Endothelial cell of umbilical vein (primary cell): Measurements from ENCODE around the gene NEO1. TPM values are rescaled to one million over a fixed set of nuclear protein-coding genes. Genes with fewer than 3 reads are reported as not detected.

Source experiments
- BruUV-seq: library from RNA; stranded (reverse); fragments of 400-500 nt; replicated peaks from 2 replicates; lab custom pipeline; 2021; lab: Mats Ljungman, UMichigan
- CTCF ChIA-PET: fragments of 300-600, 350-600 bp; sonication (Branson Sonifier 250); formaldehyde crosslinking; loops from one replicate; lab custom pipeline; 2021; ENCODE audit warnings: antibody characterized with exemption, inconsistent platforms; lab: Charles Lee
- POLR2A ChIA-PET: fragments of 300-600, 350-600 bp; sonication (Branson Sonifier 250); formaldehyde crosslinking; loops from one replicate; lab custom pipeline; 2021; ENCODE audit warnings: antibody characterized with exemption, inconsistent platforms; lab: Charles Lee
- DNase-seq: peaks from one replicate; pipeline ENCODE4 v3.0.0-alpha.2; 2011; ENCODE audit warnings: low read depth, low spot score
- FAIRE-seq: peaks from 2 replicates; lab custom pipeline; 2011; peaks lifted over from hg19 to GRCh38; lab: Jason Lieb, UNC
- H2AFZ ChIP-seq: 2 replicates; pipeline ENCODE4 v1.6.0; 2012; ENCODE audit warnings: low read depth, low read length, control low read depth, inconsistent platforms
- H3K27ac ChIP-seq: 2 replicates; pipeline ENCODE4 v1.5.1; 2011; ENCODE audit warnings: low read depth, mild to moderate bottlenecking, control low read depth, low read length, moderate library complexity; ENCODE audit not compliant: insufficient read depth
- H3K27me3 ChIP-seq, 2 experiments: 2 replicates each; pipeline versions ENCODE4 v1.6.0 to v1.6.1; 2011; ENCODE audit warnings: low read length in 2 of 2, mixed read lengths in 1 of 2; ENCODE audit not compliant: control insufficient read depth in 2 of 2, insufficient read depth in 2 of 2
- H3K36me3 ChIP-seq, 2 experiments: 2 replicates in 1 of 2; 3 replicates in 1 of 2; pipeline ENCODE4 v1.5.1; 2011; ENCODE audit warnings: low read length in 2 of 2, mild to moderate bottlenecking in 1 of 2, moderate library complexity in 1 of 2; ENCODE audit not compliant: control insufficient read depth in 2 of 2, insufficient read depth in 2 of 2; ENCODE audit errors: extremely low read depth in 1 of 2
- H3K4me1 ChIP-seq: 3 replicates; pipeline ENCODE4 v1.5.1; 2011; ENCODE audit warnings: mild to moderate bottlenecking, low read length; ENCODE audit not compliant: control insufficient read depth, insufficient read depth; ENCODE audit errors: extremely low read depth
- H3K4me2 ChIP-seq: 2 replicates; pipeline ENCODE4 v1.6.1; 2011; ENCODE audit warnings: low read length, control low read depth, mixed read lengths; ENCODE audit not compliant: insufficient read depth
- H3K4me3 ChIP-seq, 3 experiments: fragments of 200-600 bp in 1 of 3; sonication (generic), shearing (Covaris generic) in 1 of 3; replicated peaks in 1 of 3; 2 replicates each; pipeline ENCODE4 v1.5.1; 2011 to 2016; ENCODE audit warnings: control low read depth in 3 of 3, low read length in 3 of 3, mild to moderate bottlenecking in 2 of 3, inconsistent platforms in 1 of 3, low read depth in 1 of 3, moderate library complexity in 1 of 3; ENCODE audit not compliant: insufficient read depth in 1 of 3
- H3K79me2 ChIP-seq: 2 replicates; pipeline ENCODE4 v1.6.0; 2012; ENCODE audit warnings: low read length, inconsistent platforms; ENCODE audit not compliant: control insufficient read depth, insufficient read depth
- H3K9ac ChIP-seq: replicated peaks from 2 replicates; pipeline ENCODE3; 2011; ENCODE audit warnings: low read length, control low read depth; ENCODE audit not compliant: insufficient read depth; ENCODE audit errors: extremely low read depth
- H3K9me1 ChIP-seq: replicated peaks from 3 replicates; pipeline ENCODE4 v1.6.0; 2011; ENCODE audit warnings: mild to moderate bottlenecking, low read length; ENCODE audit not compliant: control insufficient read depth, insufficient read depth; ENCODE audit errors: extremely low read depth
- H3K9me3 ChIP-seq: replicated peaks from 2 replicates; pipeline ENCODE4 v1.5.1; 2012; ENCODE audit warnings: low read length, inconsistent platforms; ENCODE audit not compliant: control insufficient read depth, insufficient read depth
- H4K20me1 ChIP-seq: replicated peaks from 2 replicates; pipeline ENCODE3; 2011; ENCODE audit warnings: mild to moderate bottlenecking, low read length; ENCODE audit not compliant: control insufficient read depth, insufficient read depth; ENCODE audit errors: extremely low read depth
- EZH2 ChIP-seq: IDR thresholded peaks from 2 replicates; pipeline ENCODE4 v1.6.1; 2012; ENCODE audit warnings: borderline replicate concordance, low read depth, mild to moderate bottlenecking, moderate library complexity, low read length, inconsistent platforms; ENCODE audit not compliant: severe bottlenecking
- FOS ChIP-seq: IDR thresholded peaks from 2 replicates; pipeline ENCODE4 v1.6.1; 2011; ENCODE audit warnings: mild to moderate bottlenecking, low read length, moderate library complexity, borderline replicate concordance; ENCODE audit not compliant: insufficient read depth
- GATA2 ChIP-seq: IDR thresholded peaks from 2 replicates; pipeline ENCODE4 v1.7.0; 2011; ENCODE audit warnings: low read depth, mild to moderate bottlenecking, moderate library complexity, mixed read lengths, low read length; ENCODE audit not compliant: insufficient read length, insufficient read depth
- JUN ChIP-seq: IDR thresholded peaks from 2 replicates; pipeline ENCODE4 v1.6.1; 2011; ENCODE audit warnings: borderline replicate concordance, low read depth; ENCODE audit not compliant: insufficient read length, insufficient read depth
- MYC ChIP-seq: IDR thresholded peaks from one replicate; pipeline ENCODE4 v1.6.1; 2011; ENCODE audit warnings: mild to moderate bottlenecking, low read depth, low read length
- POLR2A ChIP-seq: IDR thresholded peaks from 2 replicates; pipeline ENCODE4 v1.6.1; 2012; ENCODE audit warnings: low read depth, mild to moderate bottlenecking, control low read depth, low read length
- POLR2AphosphoS5 ChIP-seq: IDR thresholded peaks from 2 replicates; pipeline ENCODE4 v1.6.1; 2012; ENCODE audit warnings: low read depth, mild to moderate bottlenecking, control low read depth, low read length, moderate library complexity; ENCODE audit not compliant: insufficient read depth
- dilution Hi-C: fragments of 300-500 bp; cut with MboI; formaldehyde crosslinking; loops from one replicate; pipeline ENCODE4 v1.15.0; 2019; ENCODE audit warnings: low sequenced_read_pairs; ENCODE audit not compliant: extremely low pct_ligation_motif_present
- intact Hi-C: fragments of 100-400 bp; cut with micrococcal nuclease; formaldehyde crosslinking; loops from one replicate; pipeline ENCODE4 v1.10.0; 2022
- polyA plus RNA-seq, 4 experiments: library from polyadenylated mRNA; depleted of rRNA in 3 of 4; stranded (reverse) in 3 of 4; unstranded in 1 of 4; fragments of >200 nt; gene quantifications; 2 replicates each; pipeline versions ENCODE4 v1.2.1 to v1.2.3, GENCODE V29; 2011 to 2012; ENCODE audit warnings: missing spikeins in 1 of 4
- total RNA-seq: library from RNA; stranded (reverse); gene quantifications from 2 replicates; pipeline ENCODE4 v1.2.3, GENCODE V29; 2021
- TF ChIP-seq, protein P1 (sequence below), 2 donors: IDR thresholded peaks; 1 replicate in 1 of 2; 2 replicates in 1 of 2; pipeline ENCODE4 v1.5.1; 2011; ENCODE audit warnings: low read length in 2 of 2, mild to moderate bottlenecking in 2 of 2, moderate library complexity in 2 of 2, control low read depth in 1 of 2, inconsistent platforms in 1 of 2, low read depth in 1 of 2; ENCODE audit not compliant: insufficient read depth in 1 of 2; ENCODE audit errors: extremely low read depth in 1 of 2
- TF ChIP-seq, protein P2 (sequence below): IDR thresholded peaks from 2 replicates; pipeline ENCODE4 v1.6.1; 2011; ENCODE audit not compliant: insufficient read depth, insufficient read length

The NEO1 gene
- total and polyA plus RNA-seq, 2 donors (not counting 3 experiments of a cell fraction or from before 2014, with no cell fraction given) = 0.12 to 0.35 TPM

DNA sequence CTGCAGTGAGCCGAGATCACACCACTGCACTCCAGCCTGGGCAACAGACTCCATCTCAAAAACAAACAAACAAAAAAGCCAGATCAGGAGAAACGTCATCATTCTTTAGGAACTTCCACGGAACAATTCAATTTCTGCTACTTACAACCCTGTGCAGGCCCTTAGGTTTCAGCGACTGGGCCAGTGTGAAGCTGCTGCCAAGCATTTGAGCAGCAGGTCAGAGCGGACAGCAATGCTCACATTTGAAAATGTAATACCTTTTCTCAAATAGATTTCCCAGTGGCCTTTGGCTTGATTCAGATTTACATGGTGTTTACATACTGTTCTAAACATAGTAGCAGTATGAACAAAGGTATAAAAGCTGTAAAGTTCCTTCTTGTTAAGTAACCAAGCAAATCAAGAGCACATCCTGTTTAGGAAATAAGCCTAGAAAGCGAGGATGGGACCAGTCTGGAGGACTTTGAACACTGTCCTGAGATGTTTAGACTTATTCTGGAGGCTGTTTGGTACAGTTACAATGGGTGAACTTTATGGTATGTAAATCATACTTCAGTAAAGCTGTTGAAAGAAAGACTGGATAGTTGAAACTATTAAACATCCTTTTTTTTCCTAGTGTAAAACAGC is 175.3 kb downstream of the NEO1 start:
- DNase-seq (no peak), FAIRE-seq (no peak)
- no peak overlapping the region for H2AFZ ChIP-seq
- no peaks in the 10 kb centered on the region for H3K4me1 ChIP-seq
- no peak overlapping the region for H3K4me2 ChIP-seq
- H3K36me3 ChIP-seq = no peaks in the 10 kb centered on the region
- no TSS peak for BruUV-seq
- H3K27me3 ChIP-seq = peaks cover 0 to 2% of the 10 kb centered on the region in 2 experiments
- intact Hi-C loops = no loop called here
- TF ChIP-seq, protein P1, sequence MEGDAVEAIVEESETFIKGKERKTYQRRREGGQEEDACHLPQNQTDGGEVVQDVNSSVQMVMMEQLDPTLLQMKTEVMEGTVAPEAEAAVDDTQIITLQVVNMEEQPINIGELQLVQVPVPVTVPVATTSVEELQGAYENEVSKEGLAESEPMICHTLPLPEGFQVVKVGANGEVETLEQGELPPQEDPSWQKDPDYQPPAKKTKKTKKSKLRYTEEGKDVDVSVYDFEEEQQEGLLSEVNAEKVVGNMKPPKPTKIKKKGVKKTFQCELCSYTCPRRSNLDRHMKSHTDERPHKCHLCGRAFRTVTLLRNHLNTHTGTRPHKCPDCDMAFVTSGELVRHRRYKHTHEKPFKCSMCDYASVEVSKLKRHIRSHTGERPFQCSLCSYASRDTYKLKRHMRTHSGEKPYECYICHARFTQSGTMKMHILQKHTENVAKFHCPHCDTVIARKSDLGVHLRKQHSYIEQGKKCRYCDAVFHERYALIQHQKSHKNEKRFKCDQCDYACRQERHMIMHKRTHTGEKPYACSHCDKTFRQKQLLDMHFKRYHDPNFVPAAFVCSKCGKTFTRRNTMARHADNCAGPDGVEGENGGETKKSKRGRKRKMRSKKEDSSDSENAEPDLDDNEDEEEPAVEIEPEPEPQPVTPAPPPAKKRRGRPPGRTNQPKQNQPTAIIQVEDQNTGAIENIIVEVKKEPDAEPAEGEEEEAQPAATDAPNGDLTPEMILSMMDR (IDR thresholded peaks at IDR 0.05; ENCODE audit: extremely low read depth in 1 of 2, insufficient read depth in 1 of 2, low read depth in 1 of 2, low read length in 2 of 2) = no peak
- TF ChIP-seq MYC (no peak), GATA2 (no peak), JUN (no peak), FOS (no peak), POLR2AphosphoS5 (no peak), POLR2A (no peak), EZH2 (no peak)
- TF ChIP-seq, protein P2, sequence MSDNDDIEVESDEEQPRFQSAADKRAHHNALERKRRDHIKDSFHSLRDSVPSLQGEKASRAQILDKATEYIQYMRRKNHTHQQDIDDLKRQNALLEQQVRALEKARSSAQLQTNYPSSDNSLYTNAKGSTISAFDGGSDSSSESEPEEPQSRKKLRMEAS = no peak
- no peaks in the 10 kb centered on the region for H4K20me1 ChIP-seq
- no peak overlapping the region for H3K9ac ChIP-seq
- H3K9me1 ChIP-seq = no peaks in the 10 kb centered on the region
- H3K9me3 ChIP-seq = no peaks in the 10 kb centered on the region
- dilution Hi-C loops = no loop called here
- CTCF ChIA-PET = interaction anchor here (1.2 to 2.4 kb wide), 4 partner anchors 10 to 46 kb away, joined by 3 to 10 read pairs (median 4); no protein-coding TSS in a partner anchor
- no peaks in the 10 kb centered on the region for H3K79me2 ChIP-seq
- POLR2A ChIA-PET = no interaction called here
- H3K27ac ChIP-seq = no peak overlapping the region
- no peak overlapping the region for H3K4me3 ChIP-seq
